Uterus (tissue), 4 donors: ENCODE measurements around the gene HS6ST1. TPM values are rescaled to one million over a fixed set of nuclear protein-coding genes. Genes with fewer than 3 reads are reported as not detected.

Experiments used
- DNase-seq, 2 donors: peaks; one replicate each; pipeline ENCODE4 v3.0.0-alpha.2; 2019 to 2020
- H3K27ac ChIP-seq, 2 donors: fragments of 200-600 bp; sonication (generic); 1 replicate in 1 of 2; 2 replicates in 1 of 2; pipeline ENCODE4 v1.5.1; 2016 to 2018
- H3K27me3 ChIP-seq, 2 donors: fragments of 200-600 bp; sonication (generic); one replicate each; pipeline ENCODE4 v1.5.1; 2018 to 2019; ENCODE audit warnings: control low read depth in 1 of 2
- H3K36me3 ChIP-seq, 2 donors: fragments of 200-600 bp; sonication (generic); one replicate each; pipeline ENCODE4 v1.5.1; 2019; ENCODE audit warnings: control low read depth in 1 of 2
- H3K4me1 ChIP-seq, 2 donors: fragments of 200-600 bp; sonication (generic); one replicate each; pipeline ENCODE4 v1.5.1; 2018 to 2019; ENCODE audit warnings: control low read depth in 1 of 2
- H3K4me3 ChIP-seq, 2 donors: fragments of 200-600 bp; sonication (generic); 1 replicate in 1 of 2; 2 replicates in 1 of 2; pipeline ENCODE4 v1.5.1; 2018 to 2019; ENCODE audit warnings: mild to moderate bottlenecking in 1 of 2
- H3K9me3 ChIP-seq, 2 donors: fragments of 200-600 bp; sonication (generic); one replicate each; pipeline ENCODE4 v1.5.1; 2019; ENCODE audit warnings: control low read depth in 1 of 2
- CTCF ChIP-seq, 4 experiments: fragments of 200-600 bp in 2 of 4; fragments of 450-650 bp in 2 of 4; sonication (generic) in 2 of 4; IDR thresholded peaks; one replicate each; pipeline ENCODE4 v1.5.1; 2016 to 2019; ENCODE audit warnings: antibody characterized with exemption in 4 of 4, mild to moderate bottlenecking in 2 of 4, moderate library complexity in 1 of 4
- POLR2A ChIP-seq, 2 donors: fragments of 450-650 bp; IDR thresholded peaks; one replicate each; pipeline ENCODE4 v1.6.1; 2016; ENCODE audit warnings: antibody characterized with exemption in 2 of 2, mild to moderate bottlenecking in 1 of 2, moderate library complexity in 1 of 2
- intact Hi-C: fragments of 100-400 bp; cut with DNase I; formaldehyde crosslinking; loops from one replicate; pipeline ENCODE4 v1.15.1; 2023; ENCODE audit warnings: low total_unique reads
- total RNA-seq, 4 donors: library from RNA; depleted of rRNA in 3 of 4; stranded (reverse); fragments of >200 nt in 3 of 4; gene quantifications; one replicate each; pipeline versions ENCODE4 v1.1.0 to v1.2.4, GENCODE V29; 2014 to 2023
- donor health status: DM: yes; HTN: yes; CAD: no.

HS6ST1 gene
- total RNA-seq, 4 donors from 2014 or later: 22.7 to 198 (median 37.4) TPM

GRCh38 chr2:128237081-128237534, 81.6 kb downstream of the HS6ST1 start:
- intact Hi-C loops: no loop called here

GRCh38 chr2:128236491-128237035, 82.1 kb downstream of the HS6ST1 start:
- intact Hi-C loops: no loop called here
- TF ChIP-seq POLR2A (IDR thresholded peaks at IDR 0.05) (no peak), CTCF (IDR thresholded peaks at IDR 0.05) (no peak)
- H3K27ac ChIP-seq: no peak overlapping the region

More at GRCh38 chr2:128237081-128237534, 81.6 kb downstream of the HS6ST1 start:
- TF ChIP-seq POLR2A (IDR thresholded peaks at IDR 0.05) (no peak), CTCF (IDR thresholded peaks at IDR 0.05) (no peak)
- DNase-seq: no peak
- Histone ChIP-seq H3K27ac (no peak overlapping the region), H3K4me3 (no peak overlapping the region), H3K27me3 (no peaks in the 10 kb centered on the region), H3K9me3 (no peaks in the 10 kb centered on the region), H3K36me3 (no peaks in the 10 kb centered on the region), H3K4me1 (no peaks in the 10 kb centered on the region)

GRCh38 chr2:128235581-128235980, 83.1 kb downstream of the HS6ST1 start:
- Histone ChIP-seq H3K36me3 (no peaks in the 10 kb centered on the region), H3K9me3 (no peaks in the 10 kb centered on the region), H3K4me3 (no peak overlapping the region), H3K4me1 (no peaks in the 10 kb centered on the region), H3K27me3 (no peaks in the 10 kb centered on the region), H3K27ac (no peak overlapping the region)
- intact Hi-C loops: no loop called here
- TF ChIP-seq CTCF (IDR thresholded peaks at IDR 0.05) (no peak), POLR2A (IDR thresholded peaks at IDR 0.05) (no peak)
- DNase-seq: no peak

More at GRCh38 chr2:128236491-128237035, 82.1 kb downstream of the HS6ST1 start:
- H3K36me3 ChIP-seq: no peaks in the 10 kb centered on the region
- H3K9me3 ChIP-seq: no peaks in the 10 kb centered on the region
- no peaks in the 10 kb centered on the region for H3K4me1 ChIP-seq
- no peaks in the 10 kb centered on the region for H3K27me3 ChIP-seq
- no peak for DNase-seq
- no peak overlapping the region for H3K4me3 ChIP-seq

GRCh38 chr2:128234613-128235012, 84.1 kb downstream of the HS6ST1 start:
- no peaks in the 10 kb centered on the region for H3K36me3 ChIP-seq
- DNase-seq: no peak
- H3K4me1 ChIP-seq: no peaks in the 10 kb centered on the region
- intact Hi-C loops: no loop called here
- H3K27me3 ChIP-seq: no peaks in the 10 kb centered on the region
- no peak overlapping the region for H3K27ac ChIP-seq
- no peaks in the 10 kb centered on the region for H3K9me3 ChIP-seq
- H3K4me3 ChIP-seq: no peak overlapping the region
- TF ChIP-seq POLR2A (IDR thresholded peaks at IDR 0.05): no peak
- TF ChIP-seq CTCF (IDR thresholded peaks at IDR 0.05): no peak

- H3K9me3 ChIP-seq: no peaks in the 10 kb centered on the region
- no peaks in the 10 kb centered on the region for H3K4me1 ChIP-seq
- H3K4me3 ChIP-seq: peak overlapping the region; percentile 54 to 71
- no peaks in the 10 kb centered on the region for H3K36me3 ChIP-seq
- H3K27ac ChIP-seq: no peak overlapping the region
- TF ChIP-seq POLR2A (IDR thresholded peaks at IDR 0.05) (no peak), CTCF (IDR thresholded peaks at IDR 0.05) (no peak)
- DNase-seq: no peak
- intact Hi-C loops: no loop called here
- no peaks in the 10 kb centered on the region for H3K27me3 ChIP-seq
Measured at GRCh38 chr2:128233790-128234395, 84.8 kb downstream of the HS6ST1 start.
